Spleen (tissue), 11 donors: ENCODE data around the gene RPL10. TPM values are rescaled to one million over a fixed set of nuclear protein-coding genes. Genes with fewer than 3 reads are reported as not detected.
A peak's percentile ranks its signal among the peaks of the same experiment; 100 is the strongest.

Experiments
- DNase-seq: peaks from one replicate; pipeline ENCODE4 v3.0.0-alpha.2; 2020
- H3K27ac ChIP-seq, 8 donors: fragments of 200-600 bp; sonication (generic) in 7 of 8; 1 replicate in 4 of 8; 2 replicates in 4 of 8; pipeline versions ENCODE4 v1.5.0 to v1.8.0; 2016 to 2021; ENCODE audit warnings: inconsistent platforms in 4 of 8, mild to moderate bottlenecking in 4 of 8, moderate library complexity in 1 of 8
- H3K27me3 ChIP-seq, 7 donors: fragments of 200-600 bp; sonication (generic) in 6 of 7; replicated peaks in 1 of 7; 1 replicate in 4 of 7; 2 replicates in 3 of 7; pipeline versions ENCODE4 v1.5.0 to v1.8.0; 2016 to 2021; ENCODE audit warnings: inconsistent platforms in 3 of 7, mild to moderate bottlenecking in 1 of 7
- H3K36me3 ChIP-seq, 6 donors: fragments of 200-600 bp; sonication (generic) in 5 of 6; 1 replicate in 4 of 6; 2 replicates in 2 of 6; pipeline versions ENCODE4 v1.5.0 to v1.8.0; 2016 to 2021; ENCODE audit warnings: inconsistent platforms in 2 of 6
- H3K4me1 ChIP-seq, 6 donors: fragments of 200-600 bp; sonication (generic) in 5 of 6; 1 replicate in 3 of 6; 2 replicates in 3 of 6; pipeline versions ENCODE4 v1.5.0 to v1.8.0; 2016 to 2021; ENCODE audit warnings: inconsistent platforms in 3 of 6
- H3K4me3 ChIP-seq, 8 donors: fragments of 200-600 bp; sonication (generic) in 7 of 8; 1 replicate in 4 of 8; 2 replicates in 4 of 8; pipeline versions ENCODE4 v1.5.0 to v1.8.0; 2016 to 2021; ENCODE audit warnings: inconsistent platforms in 4 of 8, mild to moderate bottlenecking in 4 of 8, moderate library complexity in 2 of 8
- H3K9me3 ChIP-seq, 8 donors: fragments of 200-600 bp; sonication (generic) in 7 of 8; 1 replicate in 4 of 8; 2 replicates in 4 of 8; pipeline versions ENCODE4 v1.5.0 to v1.8.0; 2016 to 2021; ENCODE audit warnings: inconsistent platforms in 4 of 8
- CTCF ChIP-seq, 11 experiments: fragments of 200-600 bp in 7 of 11; fragments of 450-650 bp in 4 of 11; sonication (generic) in 4 of 11; IDR thresholded peaks in 8 of 11; conservative IDR thresholded peaks in 3 of 11; 1 replicate in 7 of 11; 2 replicates in 4 of 11; pipeline versions ENCODE4 v1.4.0 to v1.8.0; 2016 to 2021; ENCODE audit warnings: antibody characterized with exemption in 11 of 11, inconsistent platforms in 4 of 11, mild to moderate bottlenecking in 1 of 11
- POLR2A ChIP-seq, 3 donors: fragments of 450-650 bp; IDR thresholded peaks; one replicate each; pipeline ENCODE4 v1.5.1; 2017; ENCODE audit warnings: antibody characterized with exemption in 3 of 3, mild to moderate bottlenecking in 1 of 3
- POLR2AphosphoS5 ChIP-seq, 3 donors: sonication (generic); formaldehyde crosslinking; IDR thresholded peaks; one replicate each; pipeline ENCODE4 v1.5.1; 2017; ENCODE audit warnings: antibody characterized with exemption in 3 of 3
- WGBS, 5 donors: extraction: QIAGEN DNeasy Blood & Tissue Kit in 3 of 5; methylation state at CpG; one replicate each; pipeline versions ENCODE4 v1.1.5 to v1.1.7; 2013 to 2018; 5-methylcytosine and 5-hydroxymethylcytosine counted together
- intact Hi-C: fragments of 100-400 bp; cut with DNase I; formaldehyde crosslinking; loops from one replicate; pipeline ENCODE4 v1.15.0; 2023; ENCODE audit warnings: low total_unique reads
- polyA plus RNA-seq, 3 donors: library from polyadenylated mRNA; stranded (reverse); fragments of 200-250 nt; gene quantifications; one replicate each; pipeline ENCODE4 v1.2.1, GENCODE V29; 2013
- total RNA-seq, 7 donors: library from RNA; depleted of rRNA in 3 of 7; stranded (reverse); fragments of >200 nt in 3 of 7; fragmentation: NEBNext Ultra II Directional in 4 of 7; extraction: Animal tissue kit (Norgen Biotek cat#: 25700) in 4 of 7; gene quantifications; one replicate each; pipeline versions ENCODE4 v1.1.0 to v1.2.1, GENCODE V29; 2016 to 2021
- donor health status: healthy with polysubstance abuse.
- donor health status: DM: no; HTN: no; CAD: no; lungs with moderate emphysema.
- donor health status: DM: no; HTN: no; CAD: no.
- donor health status: Bipolar disorder and iron deficiency.
- donor health status: healthy.
- donor health status: DM: no; HTN: no; CAD: no.
- donor health status: DM: yes; HTN: yes; CAD: no.

Gene RPL10
- total and polyA plus RNA-seq, 10 donors = 2,711 to 9,324 (median 3,504) TPM

- intact Hi-C loops = no loop called here
- Histone ChIP-seq H3K4me1 (peaks cover 5 to 58% (median 20%) of the 10 kb centered on the region in 6 donors), H3K4me3 (peak within 1 kb of the TSS; percentile 40 to 78 (median 49)), H3K27ac (peak within 1 kb of the TSS; percentile 46 to 91 (median 80)), H3K36me3 (peaks cover 0 to 77% (median 26%) of the 10 kb centered on the region in 6 donors), H3K27me3 (peaks cover 0 to 6% (median 0%) of the 10 kb centered on the region in 7 donors), H3K9me3 (no peaks in the 10 kb centered on the region)
- peak; percentile 93 for DNase-seq
- WGBS, 5 donors = 1 to 71% (median 31%) methylated on average over 3 to 94 of the region's 94 CpGs
- TF ChIP-seq POLR2AphosphoS5 (IDR thresholded peaks at IDR 0.05) (peak; percentile 6 to 54 (median 47)), CTCF (IDR thresholded peaks at IDR 0.05 in 8 of 11, conservative IDR thresholded peaks at IDR 0.05 in 3 of 11) (peak in 2 of 11 experiments; percentile 18 to 21), POLR2A (IDR thresholded peaks at IDR 0.05) (no peak)
Measured at GRCh38 chrX:154443992-154444754, 46.0 kb downstream of the RPL10 start, which contains the start of gene FAM50A. TSS of gene FAM50A (plus strand) at chrX:154444141. CDS start at chrX:154444236, 95 bp downstream.

- Histone ChIP-seq H3K4me3 (peak overlapping the region; percentile 40 to 78 (median 49)), H3K9me3 (no peaks in the 10 kb centered on the region), H3K4me1 (peaks cover 5 to 52% (median 20%) of the 10 kb centered on the region in 6 donors), H3K36me3 (peaks cover 0 to 77% (median 29%) of the 10 kb centered on the region in 6 donors), H3K27ac (peak overlapping the region in 6 of 8 donors; percentile 71 to 91 (median 84)), H3K27me3 (peaks cover 0 to 6% (median 0%) of the 10 kb centered on the region in 7 donors)
- TF ChIP-seq CTCF (IDR thresholded peaks at IDR 0.05 in 8 of 11, conservative IDR thresholded peaks at IDR 0.05 in 3 of 11) (no peak), POLR2A (IDR thresholded peaks at IDR 0.05) (no peak), POLR2AphosphoS5 (IDR thresholded peaks at IDR 0.05) (no peak)
- 76 to 100% (median 79%) methylated on average over 2 to 13 of the region's 13 CpGs for WGBS, 5 donors
- intact Hi-C loops = no loop called here
- peak; percentile 79 for DNase-seq
Measured at GRCh38 chrX:154444755-154445246, 46.6 kb downstream of the RPL10 start.

GRCh38 chrX:154445776-154446175, 47.6 kb downstream of the RPL10 start:
- peak; percentile 66 for DNase-seq
- H3K27me3 ChIP-seq = peaks cover 0 to 6% (median 0%) of the 10 kb centered on the region in 7 donors
- no peak overlapping the region for H3K27ac ChIP-seq
- H3K4me1 ChIP-seq = peaks cover 5 to 42% (median 20%) of the 10 kb centered on the region in 6 donors
- TF ChIP-seq CTCF (IDR thresholded peaks at IDR 0.05 in 8 of 11, conservative IDR thresholded peaks at IDR 0.05 in 3 of 11) (no peak), POLR2AphosphoS5 (IDR thresholded peaks at IDR 0.05) (no peak), POLR2A (IDR thresholded peaks at IDR 0.05) (no peak)
- no peak overlapping the region for H3K4me3 ChIP-seq
- intact Hi-C loops = no loop called here
- H3K9me3 ChIP-seq = no peaks in the 10 kb centered on the region
- H3K36me3 ChIP-seq = peaks cover 0 to 77% (median 34%) of the 10 kb centered on the region in 6 donors
- 90 to 96% (median 95%) methylated on average over 12 to 16 of the region's 16 CpGs for WGBS, 5 donors

GRCh38 chrX:154446430-154446829, 48.3 kb downstream of the RPL10 start:
- TF ChIP-seq CTCF (IDR thresholded peaks at IDR 0.05 in 8 of 11, conservative IDR thresholded peaks at IDR 0.05 in 3 of 11) = no peak
- TF ChIP-seq POLR2A (IDR thresholded peaks at IDR 0.05) = no peak
- no peak for TF ChIP-seq POLR2AphosphoS5 (IDR thresholded peaks at IDR 0.05)
- H3K4me1 ChIP-seq = peaks cover 5 to 39% (median 20%) of the 10 kb centered on the region in 6 donors
- WGBS, 5 donors = 87 to 93% (median 91%) methylated on average over 7 to 12 of the region's 12 CpGs
- H3K36me3 ChIP-seq = peaks cover 0 to 76% (median 33%) of the 10 kb centered on the region in 6 donors
- DNase-seq = no peak
- H3K9me3 ChIP-seq = no peaks in the 10 kb centered on the region
- no peak overlapping the region for H3K27ac ChIP-seq
- H3K4me3 ChIP-seq = no peak overlapping the region
- intact Hi-C loops = no loop called here
- peaks cover 0 to 6% (median 0%) of the 10 kb centered on the region in 7 donors for H3K27me3 ChIP-seq
